NOMO-1 (cell line): Measurements from ENCODE around the gene ALAS1.

Source experiments
- DNase-seq, 2 experiments: peaks; one replicate each; lab custom pipeline; 2025; ENCODE audit not compliant: unreplicated experiment in 2 of 2; lab: John Stamatoyannopoulos, UW

Gene ALAS1

DNA sequence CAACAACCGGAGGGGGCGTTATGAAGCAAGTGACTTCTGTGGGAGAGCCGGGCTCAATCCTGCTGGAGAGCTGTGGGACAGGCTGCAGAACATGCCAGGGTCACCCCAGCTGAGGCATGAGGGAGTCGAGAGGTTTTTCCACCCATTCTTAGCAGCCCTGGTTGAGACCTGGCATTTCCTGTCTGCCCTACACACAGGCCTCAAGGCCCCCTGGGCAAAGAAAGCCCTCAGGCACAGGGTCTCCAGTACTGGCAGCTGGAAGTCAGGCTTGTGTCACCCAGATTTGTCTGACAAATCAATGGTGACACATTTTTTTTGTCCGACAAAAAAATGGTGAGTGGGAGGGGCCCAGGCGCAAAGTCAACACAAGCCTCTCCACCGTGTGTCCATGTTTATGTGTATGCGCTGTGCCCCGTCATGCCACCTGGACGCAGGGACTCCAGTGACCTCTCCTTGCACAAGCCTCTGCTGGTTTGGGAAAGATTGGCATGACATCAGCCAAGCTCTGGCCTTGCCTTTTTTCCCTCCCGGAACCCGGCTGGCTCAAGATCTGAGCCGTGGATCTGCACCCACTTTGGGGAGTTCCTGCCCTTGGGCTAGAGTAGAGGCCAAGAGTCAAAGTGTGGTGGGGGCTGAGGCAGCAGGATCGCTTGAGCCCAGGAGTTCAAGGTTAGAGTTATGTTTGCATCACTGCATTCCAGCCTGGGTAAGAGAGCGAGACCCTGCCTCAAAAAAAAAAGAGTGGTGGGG lies 20.8 kb upstream of the ALAS1 start:
- no peak for DNase-seq

DNA sequence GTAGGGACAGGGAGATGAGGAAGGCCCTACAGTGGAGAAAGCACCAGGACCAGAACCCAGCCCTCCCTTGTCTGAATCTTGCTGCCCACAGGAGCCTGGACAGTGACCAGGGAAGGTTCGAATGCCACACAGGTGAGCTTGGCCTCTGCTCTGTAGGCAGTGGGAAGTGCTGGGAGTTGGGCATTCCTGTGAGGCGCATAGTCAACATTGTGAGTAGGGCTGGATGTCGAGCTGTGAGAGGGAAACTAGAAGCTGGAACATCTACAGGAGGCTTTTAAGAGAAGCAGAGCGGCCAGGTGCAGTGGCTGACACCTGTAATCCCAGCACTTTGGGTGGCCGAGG lies 20.3 kb upstream of the ALAS1 start:
- DNase-seq = no peak

DNA sequence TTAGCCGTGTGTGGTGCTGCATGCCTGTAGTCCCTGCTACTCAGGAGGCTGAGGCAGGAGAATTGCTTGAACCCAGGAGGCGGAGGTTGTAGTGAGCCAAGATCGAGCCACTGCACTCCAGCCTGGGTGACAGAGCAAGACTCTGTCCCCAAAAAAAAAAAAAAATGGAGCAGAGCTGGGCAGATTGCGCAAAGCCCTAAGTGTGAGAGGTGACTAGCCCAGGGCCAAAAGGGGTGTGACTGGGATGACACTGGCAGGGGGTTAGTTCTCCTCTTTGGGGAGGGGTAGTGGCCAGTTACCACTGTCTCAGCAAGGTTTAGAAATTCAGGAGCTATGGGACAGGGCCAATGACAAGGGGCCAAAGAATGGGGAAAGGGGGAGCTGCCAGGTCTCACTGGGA lies 19.8 kb upstream of the ALAS1 start:
- DNase-seq = peak in 1 of 2 experiments; percentile 11

DNA sequence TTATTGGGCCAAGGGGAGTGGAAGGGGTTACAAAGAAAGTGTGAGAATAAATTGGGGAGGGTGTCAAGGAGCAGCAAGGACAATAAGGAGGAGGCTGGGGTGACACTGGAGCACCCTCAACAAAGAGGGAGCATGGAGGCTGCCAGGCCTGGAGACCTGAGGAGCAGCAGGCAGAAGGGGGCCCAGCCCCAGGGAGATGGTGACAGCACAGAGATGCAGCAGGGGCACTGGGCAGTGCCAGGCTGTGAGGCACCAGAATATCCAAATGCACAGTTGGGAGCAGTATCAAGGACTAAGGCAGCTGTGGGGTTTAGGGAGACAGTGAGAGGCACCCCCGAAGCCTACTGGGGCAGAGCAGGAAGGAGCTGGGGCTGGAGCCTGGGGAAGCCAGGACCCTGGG lies 19.4 kb upstream of the ALAS1 start:
- DNase-seq = no peak

DNA sequence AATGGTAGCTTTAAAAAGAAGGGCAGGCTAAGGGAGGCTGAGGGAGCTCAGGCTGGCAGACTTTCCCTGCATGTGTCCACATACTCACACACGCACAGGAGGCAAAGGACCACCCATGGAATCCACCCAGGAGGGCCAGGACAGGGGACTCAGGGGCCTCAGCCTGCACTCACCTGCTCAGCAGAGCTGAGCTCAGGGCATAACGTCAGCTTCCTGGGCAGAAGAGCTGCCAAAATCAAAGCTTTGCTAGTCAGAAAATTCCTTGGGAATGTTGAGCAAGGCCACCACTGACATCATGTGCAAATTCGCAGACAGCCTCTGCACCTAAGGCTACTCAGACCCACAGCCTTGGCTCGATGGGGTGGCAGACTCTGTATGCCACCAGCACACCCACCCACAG lies 16.4 kb upstream of the ALAS1 start:
- no peak for DNase-seq

DNA sequence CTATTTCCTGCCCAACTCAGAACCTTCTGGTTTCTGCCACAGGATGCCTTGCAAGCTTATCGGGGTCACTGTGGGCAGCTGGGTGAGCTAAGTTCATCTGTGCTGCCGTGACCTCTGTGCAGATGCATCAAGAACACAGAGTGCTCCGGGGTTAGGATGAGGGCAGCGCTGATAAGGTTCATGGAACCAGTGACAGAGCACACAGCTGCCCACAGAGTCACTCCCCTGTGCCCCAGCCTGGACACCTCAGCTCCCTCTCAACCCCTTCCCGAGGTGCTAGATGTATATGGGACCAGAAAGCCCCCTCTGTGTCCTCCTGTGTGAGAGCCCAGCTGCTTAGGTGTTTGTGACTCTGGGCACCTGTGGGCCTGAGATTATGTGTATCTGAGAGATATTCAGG lies 15.8 kb upstream of the ALAS1 start:
- no peak for DNase-seq

DNA sequence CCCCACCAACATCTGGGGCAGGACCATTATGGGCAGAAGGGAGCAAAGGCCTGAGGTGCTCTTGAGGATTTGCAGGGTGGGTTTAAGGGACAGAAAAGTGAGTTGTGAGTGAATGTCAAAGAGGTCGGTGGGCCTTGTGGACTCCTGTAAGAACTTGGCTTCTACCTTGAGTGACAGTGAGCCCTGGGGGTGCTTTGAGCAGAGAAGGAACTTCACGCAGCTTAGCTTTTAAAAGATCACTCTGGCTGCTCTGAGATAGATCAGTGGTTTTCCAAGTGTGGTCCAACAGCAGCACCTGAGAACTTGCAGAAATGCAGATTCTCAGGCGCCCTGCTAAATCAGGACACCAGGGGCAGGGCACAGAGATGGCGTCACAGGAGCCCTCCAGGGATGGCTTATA lies 15.3 kb upstream of the ALAS1 start:
- DNase-seq = no peak

DNA sequence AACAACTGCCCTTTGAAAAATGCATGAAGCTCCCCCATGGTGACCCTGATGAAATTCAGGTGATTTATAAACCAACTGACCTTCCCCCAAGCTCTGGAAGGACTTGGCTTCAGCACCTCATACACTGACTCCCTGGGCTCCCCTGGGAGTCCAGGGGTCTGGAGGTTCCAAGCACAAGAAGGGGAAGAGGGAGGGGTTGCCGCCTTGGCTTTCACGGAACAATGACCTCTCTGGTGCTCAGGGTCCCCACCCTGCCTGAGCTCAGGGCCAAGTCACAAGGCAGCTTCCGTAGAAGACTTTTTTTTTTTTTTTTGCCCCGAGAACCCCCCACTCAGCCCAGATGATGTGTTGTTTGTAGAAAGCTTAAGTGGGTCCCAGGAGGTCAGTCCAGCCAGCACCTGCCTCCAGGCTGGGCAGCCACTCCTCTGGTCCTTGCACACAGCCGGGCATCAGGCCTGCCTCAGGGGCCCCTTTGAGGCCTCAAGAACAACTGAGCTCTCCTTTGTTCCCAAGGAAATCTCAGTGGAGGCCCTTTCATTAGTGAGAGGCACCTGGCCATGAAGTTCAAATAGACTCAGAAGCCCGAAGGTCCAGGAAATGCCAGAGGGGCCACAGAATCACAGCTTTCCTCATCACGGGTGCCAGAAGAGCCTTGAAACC lies 14.0 kb upstream of the ALAS1 start:
- no peak for DNase-seq

DNA sequence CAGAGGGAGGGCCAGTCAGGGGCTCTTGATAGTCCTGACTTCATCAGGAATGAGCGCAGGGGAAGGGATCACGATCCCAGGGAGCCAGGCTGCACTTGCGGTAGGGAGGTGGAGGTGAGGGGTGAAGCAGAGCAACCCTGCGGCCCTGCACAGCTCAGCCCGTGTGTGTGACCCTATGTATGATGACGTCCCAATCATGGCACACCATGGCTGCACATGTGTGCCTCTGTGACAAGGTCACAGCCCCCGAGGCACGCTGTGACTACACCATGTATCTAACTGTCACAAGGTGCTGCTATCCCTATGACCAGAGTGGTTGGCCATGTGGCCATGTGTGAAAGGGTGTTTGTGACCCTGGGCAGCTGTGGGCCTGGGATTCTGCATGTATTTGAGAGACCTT lies 13.3 kb upstream of the ALAS1 start:
- no peak for DNase-seq

DNA sequence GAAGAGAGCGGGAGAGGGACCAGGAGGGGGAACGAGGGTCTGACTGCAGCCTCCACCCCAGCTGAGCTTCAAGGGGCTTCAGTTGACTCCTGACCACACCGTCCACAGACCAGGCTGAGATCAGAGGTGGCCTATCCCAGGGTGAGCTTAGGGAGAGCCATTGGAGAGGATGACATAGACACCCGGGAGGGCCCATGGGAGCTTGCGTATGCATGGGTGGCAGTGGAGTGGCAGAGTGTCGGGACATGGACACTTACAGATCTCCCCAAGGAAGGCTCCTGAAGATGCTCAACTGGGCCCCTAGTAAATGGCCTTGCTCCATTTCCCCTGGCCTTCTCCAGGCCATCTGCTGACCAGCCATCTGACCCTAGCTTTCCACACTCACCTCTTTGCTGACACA lies 12.6 kb upstream of the ALAS1 start:
- DNase-seq = no peak

DNA sequence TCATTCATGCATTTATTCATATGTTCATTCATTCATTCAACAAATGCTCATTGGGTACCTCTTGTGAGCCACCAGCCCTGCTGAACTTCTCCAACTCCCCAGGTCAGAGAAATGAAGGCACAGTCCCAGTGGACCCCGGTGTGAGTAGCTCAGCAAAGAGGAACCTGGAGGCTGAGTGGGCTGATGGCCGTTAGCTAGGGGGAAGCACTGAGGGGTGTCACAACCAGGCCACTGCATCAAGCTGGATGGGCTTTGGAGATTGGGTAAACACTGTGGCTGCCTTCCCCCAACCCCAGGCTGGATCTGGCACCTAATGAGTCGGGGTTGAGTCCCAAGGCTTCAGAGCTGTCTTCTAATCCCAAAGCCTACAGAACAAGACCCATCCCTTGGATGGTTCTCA lies 12.1 kb upstream of the ALAS1 start:
- DNase-seq = peak; percentile 84 to 92

DNA sequence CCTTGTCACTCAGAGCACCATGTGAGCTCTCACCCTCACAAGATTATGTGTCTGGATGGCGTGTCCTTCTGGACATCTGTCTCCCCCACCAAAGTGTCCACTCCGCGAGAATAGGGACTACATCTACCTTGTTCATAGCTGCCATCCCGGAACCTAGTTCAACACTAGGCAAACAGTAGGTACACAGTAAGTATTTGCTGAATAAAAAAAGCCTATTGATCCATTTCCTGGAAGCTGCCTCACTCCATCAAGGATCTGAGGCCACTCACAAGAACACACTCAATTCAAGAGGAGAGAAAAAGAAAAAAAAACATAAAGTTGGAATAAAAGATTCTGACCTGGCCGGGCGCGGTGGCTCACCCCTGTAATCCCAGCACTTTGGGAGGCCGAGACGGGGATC lies 11.2 kb upstream of the ALAS1 start:
- DNase-seq = no peak

DNA sequence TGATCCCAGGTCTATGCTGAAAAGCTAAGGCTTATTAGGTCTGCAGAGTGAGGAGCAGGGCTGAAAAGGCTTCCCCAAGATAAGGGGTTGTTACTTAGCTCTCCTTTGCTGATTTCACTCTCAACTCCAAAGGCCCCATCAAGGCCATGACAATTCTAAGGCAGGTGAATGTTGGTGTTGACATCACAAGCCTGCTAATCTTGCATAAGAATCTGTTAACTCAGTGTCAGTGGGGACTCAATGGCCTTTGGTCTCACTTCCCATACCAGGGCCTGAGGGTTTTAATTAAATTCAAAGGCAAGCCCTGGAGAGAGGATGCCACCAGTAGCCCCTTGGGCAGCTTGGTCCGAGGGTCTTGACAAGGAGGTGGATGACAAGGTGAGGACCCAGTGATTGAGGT lies 9.4 kb upstream of the ALAS1 start:
- DNase-seq = peak; percentile 37 to 61

DNA sequence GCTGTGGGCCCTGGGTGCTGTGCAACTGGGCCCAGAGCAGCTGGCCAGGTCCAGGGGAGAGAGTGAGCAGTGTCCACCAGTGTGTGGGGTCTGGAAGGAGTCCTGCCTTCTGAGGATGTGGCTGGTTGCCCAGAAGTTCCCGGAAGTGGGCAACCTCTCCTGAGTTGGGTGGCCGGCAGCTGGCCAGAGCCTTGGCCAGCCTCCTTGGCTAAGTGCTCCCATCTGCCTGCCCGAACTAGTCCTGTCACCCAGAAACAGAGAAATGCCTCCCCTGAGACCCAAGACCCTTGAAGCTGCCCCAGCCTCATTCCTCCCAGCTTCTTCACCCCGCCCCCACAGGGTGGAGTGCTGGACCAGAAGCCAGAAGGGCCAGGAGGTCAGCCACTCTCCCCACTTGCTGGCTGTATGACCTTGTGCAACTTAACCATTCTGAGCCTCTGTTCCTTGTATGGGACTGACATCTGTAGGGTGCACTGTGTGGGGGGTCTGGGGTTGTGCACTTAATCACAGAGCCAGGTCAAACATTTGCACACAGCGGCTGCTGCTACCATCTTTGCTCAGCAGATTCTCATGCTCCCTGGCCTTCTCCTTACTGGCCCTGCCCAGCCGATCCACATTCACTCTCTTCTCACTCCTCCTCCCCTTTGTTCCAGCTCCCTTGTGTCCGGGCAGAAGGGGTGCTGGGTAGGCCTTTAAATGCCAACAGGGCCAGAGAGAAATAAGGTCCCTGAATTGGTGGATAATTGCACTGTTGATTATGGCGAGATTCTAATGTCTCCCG lies 7.5 kb upstream of the ALAS1 start:
- DNase-seq = no peak

DNA sequence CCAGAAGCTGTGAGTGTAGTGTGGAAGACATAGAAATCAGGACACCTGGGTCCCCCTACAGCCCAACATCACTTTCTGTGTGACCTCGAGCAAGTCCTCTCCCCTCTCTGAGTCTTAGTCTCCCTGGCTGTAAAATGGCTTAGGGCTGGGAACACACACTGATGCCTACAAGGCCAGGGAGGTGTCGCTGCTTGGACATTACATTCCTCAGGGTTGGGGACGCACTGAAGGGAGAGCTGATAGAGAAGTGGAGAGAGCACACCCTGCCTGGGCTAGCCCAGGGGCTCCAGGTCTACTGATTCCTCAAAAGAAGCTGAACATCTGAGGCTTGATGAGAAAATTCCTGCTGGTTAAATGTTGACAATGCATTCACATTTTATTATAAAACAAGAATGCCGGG lies 6.3 kb upstream of the ALAS1 start:
- DNase-seq = no peak

DNA sequence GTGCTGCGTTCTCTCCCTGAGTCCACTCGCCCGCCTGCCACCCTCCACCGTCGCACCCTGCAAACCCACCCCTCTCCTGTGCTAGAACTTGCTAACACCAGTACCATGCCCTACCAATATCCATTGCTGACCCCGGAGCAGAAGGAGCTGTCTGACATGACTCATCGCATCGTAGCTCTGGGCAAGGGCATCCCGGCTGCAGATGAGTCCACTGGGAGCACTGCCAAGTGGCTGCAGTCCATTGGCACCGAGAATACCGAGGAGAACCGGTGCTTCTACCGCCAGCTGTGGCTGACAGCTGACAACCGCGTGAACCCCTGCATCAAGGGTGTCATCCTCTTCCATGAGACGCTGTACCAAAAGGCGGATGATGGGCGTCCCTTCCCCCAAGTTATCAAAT lies 4.9 kb upstream of the ALAS1 start:
- DNase-seq = no peak

DNA sequence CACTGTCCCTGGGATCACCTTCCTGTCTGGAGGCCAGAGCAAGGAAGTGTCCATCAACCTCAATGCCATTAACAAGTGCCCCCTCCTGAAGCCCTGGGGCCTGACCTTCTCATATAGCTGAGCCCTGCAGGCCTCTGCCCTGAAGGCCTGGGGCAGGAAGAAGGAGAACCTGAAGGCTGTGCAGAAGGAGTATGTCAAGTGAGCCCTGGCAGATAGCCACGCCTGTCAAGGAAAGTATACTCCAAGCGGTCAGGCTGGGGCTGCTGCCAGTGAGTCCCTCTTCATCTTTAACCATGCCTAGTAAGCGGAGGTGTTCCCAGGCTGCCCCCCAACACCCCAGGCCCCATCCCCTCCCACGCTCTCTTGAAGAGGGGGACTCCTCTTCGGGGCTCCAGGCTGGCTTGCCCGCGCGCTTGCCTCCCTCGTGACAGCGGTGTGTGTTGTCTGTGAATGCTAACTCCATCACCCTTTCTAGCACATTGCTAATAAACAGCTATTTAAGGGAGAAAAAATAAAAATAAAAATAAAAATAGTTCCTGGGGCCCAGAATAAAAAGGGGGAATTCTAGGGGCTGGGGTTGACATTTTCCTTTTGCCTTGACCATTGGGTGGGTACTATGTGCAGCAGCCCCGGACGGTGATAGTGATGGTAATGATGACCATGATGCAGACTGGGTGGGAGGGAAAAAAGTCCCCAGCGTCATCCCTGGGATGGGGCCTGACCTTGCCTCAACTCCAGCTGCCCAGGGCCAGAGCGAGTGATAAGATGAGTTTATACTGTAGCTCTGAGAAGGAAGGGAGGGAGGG lies 3.3 kb upstream of the ALAS1 start:
- DNase-seq = no peak

DNA sequence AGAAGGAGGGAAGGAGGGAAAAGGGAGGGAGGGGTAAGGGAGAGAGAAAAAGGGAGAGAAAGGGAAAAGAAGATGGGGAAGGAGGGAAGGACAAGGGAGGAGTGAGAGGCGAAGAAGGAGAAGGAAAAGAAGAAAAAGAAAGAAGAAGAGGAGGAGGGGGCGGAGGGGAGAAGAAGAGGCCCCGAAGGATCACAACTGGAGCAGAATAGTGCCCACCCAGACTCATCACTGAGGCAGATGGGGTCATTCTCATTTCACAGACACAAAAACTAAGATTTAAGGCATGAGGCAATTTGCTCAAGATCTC lies 2.7 kb upstream of the ALAS1 start:
- no peak for DNase-seq

DNA sequence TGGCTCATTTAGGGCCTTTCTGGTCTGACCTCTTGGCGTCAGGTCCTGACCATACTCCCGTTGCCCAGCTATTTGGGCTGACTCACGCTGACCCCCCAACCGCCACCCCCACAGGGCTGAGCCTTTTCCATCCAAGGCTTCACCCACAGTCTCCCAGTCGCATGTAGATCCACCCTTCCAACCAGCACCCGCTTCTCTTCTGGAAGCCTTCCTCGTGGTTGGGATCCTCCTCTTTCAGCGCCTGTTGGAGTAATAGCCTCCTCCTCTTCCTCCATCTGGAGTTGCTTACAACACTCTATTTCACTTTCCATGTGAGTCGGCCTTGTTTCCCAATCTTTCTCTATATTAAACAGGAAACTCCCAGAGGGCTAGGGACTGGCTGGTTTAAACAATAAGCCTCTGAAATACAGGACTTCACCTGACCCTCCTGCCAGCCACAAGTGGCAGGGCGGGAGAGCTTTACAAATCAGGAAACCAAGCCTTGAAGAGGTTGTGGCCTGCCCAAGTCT lies 2.1 kb upstream of the ALAS1 start:
- DNase-seq = peak in 1 of 2 experiments; percentile 49

DNA sequence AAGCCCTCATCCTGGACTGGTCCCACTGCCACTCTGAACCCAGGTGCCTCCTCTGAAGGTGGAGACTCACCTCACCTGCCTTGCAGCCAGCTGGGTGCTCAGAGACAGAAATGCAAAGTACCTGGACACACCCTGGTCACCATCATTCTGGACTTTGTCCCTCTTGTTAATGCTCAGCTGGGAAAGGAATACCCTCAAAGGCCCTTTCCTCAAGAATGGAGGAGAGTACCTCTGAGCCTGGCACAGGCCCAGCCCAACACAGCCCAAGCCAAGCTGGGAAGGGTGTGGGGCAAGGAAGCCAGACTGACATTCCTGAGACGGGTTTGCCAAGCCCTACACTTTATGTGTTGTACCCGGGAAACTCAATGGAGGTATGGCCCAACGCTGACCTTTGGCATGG lies 983 bp upstream of the ALAS1 start:
- no peak for DNase-seq

DNA sequence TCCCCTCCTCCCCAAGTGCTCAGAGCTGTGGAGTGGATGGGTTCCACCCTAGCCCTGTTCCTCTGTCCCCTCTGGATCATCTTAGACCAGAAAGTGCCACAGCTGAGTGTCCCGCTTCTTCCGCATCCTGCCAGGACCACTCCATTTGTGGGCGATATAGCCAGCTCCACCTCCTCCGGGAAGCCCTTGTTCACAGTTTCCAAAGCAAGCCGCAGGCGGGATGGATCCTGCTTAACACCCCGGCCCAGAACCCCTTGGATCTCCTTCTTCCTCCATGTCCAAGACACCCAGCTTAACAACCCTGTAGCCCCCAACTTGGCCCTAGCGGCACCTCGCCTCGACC lies 490 bp upstream of the ALAS1 start:
- no peak for DNase-seq
